NCI-H748 treated with DMSO at 0.1 percent for 48 hours (cell line): ENCODE results near the gene TRIM4.
"Not testable (repeated sequence)": the region's sequence is repeated elsewhere in the genome, so short reads cannot be mapped to it uniquely, and the experiment has no call there.

Experiments
- DNase-seq: peaks from one replicate; lab custom pipeline; 2025; lab: John Stamatoyannopoulos, UW

The TRIM4 gene

DNA sequence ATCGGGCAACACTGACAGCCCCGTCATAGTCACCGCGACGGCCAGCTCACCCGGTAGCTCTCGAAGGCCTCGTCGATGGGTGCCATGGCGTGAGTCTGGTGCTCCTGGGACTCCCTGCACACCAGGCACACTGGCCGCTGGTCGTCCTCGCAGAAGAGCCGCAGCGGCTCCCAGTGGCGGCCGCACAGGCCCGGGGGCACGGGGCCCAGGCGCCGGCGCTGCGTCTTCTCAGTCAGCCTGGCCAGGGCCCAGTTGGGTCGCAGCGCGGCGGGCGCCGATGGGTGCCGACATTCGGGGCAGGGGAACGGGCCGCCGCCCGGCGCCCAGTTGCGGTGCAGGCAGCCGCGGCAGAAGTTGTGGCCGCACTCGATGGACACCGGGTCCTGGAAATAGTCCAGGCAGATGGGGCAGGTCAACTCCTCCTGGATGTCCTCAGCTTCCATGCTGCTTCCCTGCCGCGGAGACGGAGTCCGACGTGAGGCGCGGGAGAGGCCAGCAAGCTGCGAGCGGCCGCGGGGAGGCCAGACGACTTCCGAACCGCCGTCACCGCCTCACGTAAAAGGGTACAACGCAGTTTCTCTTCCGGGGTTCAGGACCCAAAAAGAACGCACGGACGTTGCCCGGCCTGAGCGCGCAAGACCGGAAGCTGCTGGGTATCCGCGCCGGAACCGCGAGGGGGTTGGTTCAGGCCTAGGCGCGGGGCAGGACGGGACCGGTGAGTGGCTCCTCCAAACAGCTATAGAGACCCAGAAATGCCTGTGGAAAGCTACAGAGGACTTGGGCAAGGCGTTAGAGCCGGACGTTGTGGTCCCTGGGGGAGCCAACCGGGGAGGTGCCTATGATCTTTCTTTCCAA is at the start of gene TRIM4:
TRIM4 (minus strand) TSS at position 572 of the 855 bp plus-strand sequence; CDS start at position 443, 129 bp downstream.
- DNase-seq = peak; percentile 58

GRCh38 chr7:99958564-99959227 is 39.4 kb upstream of the TRIM4 start:
- no peak for DNase-seq

DNA sequence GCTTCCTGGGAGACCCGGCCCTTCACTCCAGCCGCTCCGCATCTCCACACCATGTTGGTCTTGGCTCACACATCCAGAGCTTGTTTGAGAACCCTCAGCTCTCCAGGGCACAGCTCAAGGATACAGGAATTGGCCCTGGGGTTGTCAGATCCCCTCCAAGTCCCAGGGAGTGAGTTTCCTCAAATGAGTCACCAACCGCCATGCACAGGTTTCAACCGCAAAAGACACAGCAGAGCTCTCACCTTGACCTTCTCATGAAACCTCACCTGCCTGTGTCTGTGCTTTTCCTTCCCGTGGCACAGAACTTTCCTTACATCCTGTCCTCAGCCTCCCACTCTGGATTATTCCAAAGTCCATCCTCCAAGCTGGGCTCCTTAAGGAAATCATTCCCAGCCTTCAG is 35.9 kb upstream of the TRIM4 start:
- DNase-seq = no peak

DNA sequence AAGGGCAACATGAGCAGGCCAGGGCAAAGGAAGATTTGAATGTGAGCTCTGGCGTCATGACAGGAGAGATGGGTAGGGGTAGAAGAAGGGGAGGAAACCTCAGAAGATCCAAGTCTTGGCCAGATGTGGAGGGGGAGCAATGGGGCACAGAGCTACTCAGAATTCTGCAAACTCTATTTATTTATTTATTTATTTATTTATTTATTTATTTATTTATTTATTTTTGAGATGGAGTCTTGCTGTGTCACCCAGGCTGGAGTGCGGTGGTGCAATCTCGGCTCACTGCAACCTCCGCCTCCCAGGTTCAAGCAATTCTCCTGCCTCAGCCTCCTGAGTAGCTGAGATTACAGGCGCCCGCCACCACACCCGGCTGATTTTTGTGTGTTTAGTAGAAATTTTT is 35.3 kb upstream of the TRIM4 start:
- not testable (repeated sequence) for DNase-seq

- DNase-seq = no peak
These were observed 34.3 kb upstream of the TRIM4 start for GRCh38 chr7:99953649-99954048.

- not testable (repeated sequence) for DNase-seq
These were observed 33.3 kb upstream of the TRIM4 start for GRCh38 chr7:99952649-99953048.

- DNase-seq = not testable (repeated sequence)
These were observed 31.5 kb upstream of the TRIM4 start for GRCh38 chr7:99950819-99951218.

DNA sequence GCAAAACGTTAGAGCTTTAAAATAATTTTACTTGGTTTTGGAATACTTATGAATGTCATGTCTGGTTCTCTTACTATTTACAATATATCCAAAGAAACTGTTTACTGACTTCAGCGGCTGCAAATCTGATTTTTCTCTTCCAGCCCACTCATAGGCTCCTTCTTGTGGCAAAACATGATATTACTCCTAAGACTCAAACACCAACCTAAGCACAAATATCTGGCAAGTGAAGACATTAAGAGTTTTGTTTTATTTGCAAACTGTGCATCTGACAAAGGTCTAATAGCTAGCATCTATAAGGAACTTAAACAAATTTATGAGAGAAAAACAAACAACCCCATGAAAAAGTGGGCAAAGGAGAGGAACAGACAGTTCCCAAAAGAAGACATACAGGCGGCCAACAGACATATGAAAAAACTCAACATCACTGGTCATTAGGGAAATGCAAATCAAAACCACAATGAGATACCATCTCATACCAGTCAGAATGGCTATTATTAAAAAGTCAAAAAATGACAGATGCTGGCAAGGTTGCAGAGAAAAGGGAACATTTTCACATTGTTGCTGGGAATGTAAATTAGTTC is 30.4 kb upstream of the TRIM4 start:
- DNase-seq = no peak

- no peak for DNase-seq
These were observed 28.3 kb upstream of the TRIM4 start for GRCh38 chr7:99947608-99948007.

GRCh38 chr7:99944497-99945070 is 25.3 kb upstream of the TRIM4 start:
- DNase-seq = no peak

DNA sequence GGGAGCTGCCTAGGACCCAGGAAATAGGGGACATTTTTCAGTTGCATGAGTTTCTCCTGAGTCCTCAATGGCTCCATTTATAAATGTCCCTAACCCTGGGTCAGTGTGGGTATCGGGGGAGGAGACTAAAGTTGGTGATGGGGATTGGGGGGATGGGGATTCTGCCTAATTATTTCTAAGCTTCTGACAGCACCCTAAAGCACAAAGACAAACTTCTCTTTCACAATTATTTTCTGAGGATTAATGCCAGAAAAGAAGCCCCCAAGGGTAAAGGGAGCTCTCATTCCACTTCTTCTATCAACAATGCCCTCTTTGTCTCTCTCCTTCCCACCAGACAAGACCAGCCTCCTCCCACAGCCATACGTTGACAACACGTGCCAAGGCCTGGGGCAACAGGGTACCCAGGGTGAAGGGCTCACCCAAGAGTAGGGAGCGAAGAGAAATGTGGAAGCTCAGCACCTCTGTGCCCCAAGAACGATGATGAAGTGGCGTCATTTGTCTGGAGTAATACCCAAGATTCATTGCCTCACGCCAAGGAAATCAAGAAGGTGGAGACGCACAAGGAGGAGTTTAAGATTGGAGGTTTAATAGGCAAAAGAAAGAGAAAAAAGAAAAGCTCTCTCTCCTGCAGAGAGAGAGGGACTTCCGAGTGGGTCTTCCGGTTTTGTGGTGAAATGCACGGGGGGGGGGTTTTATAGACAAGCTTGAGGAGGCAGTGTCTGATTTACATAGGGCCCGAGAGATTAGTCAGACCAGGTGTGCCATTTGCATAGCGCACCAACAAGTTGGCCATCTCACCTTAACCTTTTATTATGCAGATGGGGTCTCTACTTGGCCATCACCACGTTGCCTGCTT is 24.5 kb upstream of the TRIM4 start:
- DNase-seq = peak; percentile 18

DNA sequence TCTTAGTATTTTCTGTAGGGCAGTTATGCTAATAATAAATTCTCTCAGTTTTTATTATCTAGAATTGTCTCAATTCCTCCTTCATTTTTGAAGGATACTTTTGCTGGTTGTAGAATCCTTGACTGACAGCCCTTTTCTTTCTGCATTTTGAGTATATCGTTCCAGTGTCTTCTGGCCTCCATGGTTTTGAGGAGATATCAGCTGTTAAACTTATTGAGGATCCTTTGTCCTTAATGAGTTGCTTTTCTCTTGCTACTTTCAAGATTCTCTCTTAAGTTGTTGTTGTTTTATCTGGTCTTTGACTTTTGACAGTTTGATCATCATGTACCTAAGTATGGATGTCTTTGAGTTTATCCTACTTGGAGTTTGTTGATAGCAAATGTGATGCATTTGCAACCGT is 19.0 kb upstream of the TRIM4 start:
- no peak for DNase-seq

DNA sequence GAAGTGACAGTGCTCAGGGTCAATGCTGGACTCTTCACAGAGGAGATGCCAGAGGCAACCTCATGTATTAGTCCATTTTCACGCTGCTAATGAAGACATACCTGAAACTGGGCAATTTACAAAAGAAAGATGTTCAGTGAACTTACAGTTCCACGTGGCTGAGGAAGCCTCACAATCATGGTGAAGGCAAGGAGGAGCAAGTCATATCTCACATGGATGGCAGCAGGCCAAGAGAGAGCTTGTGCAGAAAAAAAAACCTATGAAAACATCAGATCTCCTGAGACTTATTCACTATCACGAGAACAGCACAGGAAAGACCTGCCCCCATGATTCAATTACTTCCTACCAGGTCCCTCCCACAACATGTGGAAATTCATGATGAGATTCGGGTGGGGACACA is 15.7 kb upstream of the TRIM4 start:
- DNase-seq = not testable (repeated sequence)

DNA sequence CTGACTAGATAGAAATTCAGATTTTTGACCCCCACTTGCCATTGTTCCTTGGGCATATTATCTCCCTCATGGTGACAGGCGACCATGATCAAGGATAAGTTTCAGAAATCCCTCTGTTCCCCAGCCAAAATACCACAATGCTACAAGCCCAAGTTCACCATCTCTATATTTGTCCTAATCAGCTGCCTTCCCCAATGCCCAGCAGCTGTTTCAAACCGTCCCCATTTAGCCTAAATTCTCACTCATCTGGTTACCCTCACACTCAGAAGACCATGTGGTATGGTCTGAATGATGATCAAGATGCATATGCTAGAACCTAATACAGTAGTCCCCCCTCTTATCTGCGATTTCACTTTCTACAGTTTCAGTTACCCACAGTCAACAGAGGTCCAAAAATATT is 11.0 kb upstream of the TRIM4 start:
- no peak for DNase-seq

- no peak for DNase-seq
These were observed 10.4 kb upstream of the TRIM4 start for GRCh38 chr7:99929730-99930053.

- peak; percentile 52 for DNase-seq
These were observed 9.8 kb upstream of the TRIM4 start, which contains the start of gene GJC3 for GRCh38 chr7:99928994-99929729. Gene GJC3, minus strand, starts transcription at chr7:99929620. Its CDS starts 0 bp downstream, at chr7:99929620.

GRCh38 chr7:99928188-99928587 is 8.9 kb upstream of the TRIM4 start:
- no peak for DNase-seq

- DNase-seq = no peak
These were observed 8.2 kb upstream of the TRIM4 start for GRCh38 chr7:99927536-99927935.

- no peak for DNase-seq
These were observed 7.0 kb upstream of the TRIM4 start for GRCh38 chr7:99926321-99926720.

DNA sequence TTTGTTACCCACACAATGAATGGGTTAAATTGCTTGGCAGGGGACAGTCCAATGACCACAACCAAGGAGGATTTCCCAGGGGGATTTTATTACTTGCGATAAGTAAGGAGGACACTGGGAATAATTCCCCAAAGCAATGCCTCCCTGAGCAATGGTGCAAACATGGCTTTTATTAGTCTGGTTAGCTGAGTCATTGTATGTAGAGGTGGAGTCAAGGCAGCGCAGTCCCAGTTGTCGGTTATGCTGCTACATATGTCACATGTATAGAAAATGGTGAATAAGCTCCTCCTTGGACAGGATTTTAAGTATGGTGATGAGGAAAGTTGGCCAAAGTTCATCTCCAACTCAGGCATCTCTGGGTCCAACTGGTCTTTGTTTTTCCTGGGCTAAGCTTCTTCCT is 3.9 kb upstream of the TRIM4 start:
- no peak for DNase-seq

DNA sequence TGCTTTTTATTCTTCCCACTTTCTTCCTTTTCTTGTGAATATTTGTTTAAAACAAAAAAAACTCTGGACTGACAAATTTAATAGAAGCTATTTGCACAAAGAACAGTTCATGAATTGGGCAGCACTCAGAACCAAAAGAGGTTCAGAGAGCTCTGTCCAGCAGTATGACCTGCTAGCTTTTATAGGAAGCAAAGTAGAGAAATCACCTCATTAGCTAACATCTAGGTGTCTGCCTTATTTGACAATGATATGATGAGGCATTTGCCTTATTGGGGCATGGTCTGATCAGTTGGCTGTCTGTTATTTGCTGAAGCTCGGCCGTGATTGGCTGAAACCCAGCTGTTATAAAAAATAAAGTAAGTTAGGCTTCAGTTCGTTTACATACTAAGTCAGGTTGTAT is 819 bp upstream of the TRIM4 start:
- no peak for DNase-seq
